Astrocyte (in vitro differentiated cells and primary cell): ENCODE results near the gene ABCB8. TPM values are rescaled to one million over a fixed set of nuclear protein-coding genes. Genes with fewer than 3 reads are reported as not detected.
"Not testable (repeated sequence)": the region's sequence is repeated elsewhere in the genome, so short reads cannot be mapped to it uniquely, and the experiment has no call there.

Experiments
- DNase-seq: peaks from one replicate; pipeline ENCODE4 v3.0.0-alpha.2; 2010; ENCODE audit warnings: low read depth
- FAIRE-seq: peaks from 2 replicates; lab custom pipeline; 2011; peaks lifted over from hg19 to GRCh38; lab: Jason Lieb, UNC
- H2AFZ ChIP-seq: 2 replicates; pipeline ENCODE4 v1.6.0; 2012; ENCODE audit warnings: low read depth, low read length, inconsistent platforms
- H3K27ac ChIP-seq: 2 replicates; pipeline ENCODE4 v1.5.1; 2011; ENCODE audit warnings: low read depth, low read length, inconsistent platforms
- H3K27me3 ChIP-seq: 2 replicates; pipeline ENCODE4 v1.6.0; 2011; ENCODE audit warnings: low read length, inconsistent platforms; ENCODE audit not compliant: insufficient read depth
- H3K36me3 ChIP-seq: 2 replicates; pipeline ENCODE4 v1.5.1; 2011; ENCODE audit warnings: low read length, inconsistent platforms; ENCODE audit not compliant: insufficient read depth
- H3K4me1 ChIP-seq: 2 replicates; pipeline ENCODE4 v1.5.1; 2011; ENCODE audit warnings: low read length, inconsistent platforms; ENCODE audit not compliant: insufficient read depth
- H3K4me2 ChIP-seq: 2 replicates; pipeline ENCODE4 v1.6.0; 2012; ENCODE audit warnings: low read length, inconsistent platforms
- H3K4me3 ChIP-seq: 2 replicates; pipeline ENCODE4 v1.5.1; 2011; ENCODE audit warnings: low read depth, mild to moderate bottlenecking, low read length, inconsistent platforms; ENCODE audit not compliant: insufficient read depth
- H3K79me2 ChIP-seq: 2 replicates; pipeline ENCODE4 v1.6.0; 2012; ENCODE audit warnings: mild to moderate bottlenecking, low read length, inconsistent platforms; ENCODE audit not compliant: insufficient read depth
- H3K9ac ChIP-seq: 2 replicates; pipeline ENCODE4 v1.6.0; 2012; ENCODE audit warnings: mild to moderate bottlenecking, low read length, inconsistent platforms
- H3K9me3 ChIP-seq: 2 replicates; pipeline ENCODE4 v1.5.1; 2012; ENCODE audit warnings: low read depth, mild to moderate bottlenecking, low read length, inconsistent platforms; ENCODE audit not compliant: insufficient read depth
- H4K20me1 ChIP-seq: 2 replicates; pipeline ENCODE4 v1.6.0; 2012; ENCODE audit warnings: low read length, inconsistent platforms; ENCODE audit not compliant: insufficient read depth
- H3K27ac Mint-ChIP-seq: one replicate; pipeline ENCODE4 v1.8.0; 2021; ENCODE audit warnings: mild to moderate bottlenecking, mixed read lengths; ENCODE audit not compliant: unreplicated experiment
- H3K27me3 Mint-ChIP-seq: one replicate; pipeline ENCODE4 v1.8.0; 2021; ENCODE audit warnings: low read depth, mixed read lengths; ENCODE audit not compliant: unreplicated experiment
- H3K36me3 Mint-ChIP-seq: one replicate; pipeline ENCODE4 v1.8.0; 2021; ENCODE audit warnings: low read depth, mixed read lengths; ENCODE audit not compliant: unreplicated experiment
- H3K4me1 Mint-ChIP-seq: one replicate; pipeline ENCODE4 v1.8.0; 2021; ENCODE audit warnings: low read depth, mixed read lengths; ENCODE audit not compliant: unreplicated experiment
- H3K4me3 Mint-ChIP-seq: one replicate; pipeline ENCODE4 v1.8.0; 2021; ENCODE audit warnings: mild to moderate bottlenecking, moderate library complexity, mixed read lengths; ENCODE audit not compliant: unreplicated experiment
- H3K9me3 Mint-ChIP-seq: one replicate; pipeline ENCODE4 v1.8.0; 2021; ENCODE audit warnings: mild to moderate bottlenecking, mixed read lengths; ENCODE audit not compliant: unreplicated experiment
- EZH2 ChIP-seq: IDR thresholded peaks from 2 replicates; pipeline ENCODE4 v1.6.1; 2012; ENCODE audit warnings: mild to moderate bottlenecking, low read length, inconsistent platforms; ENCODE audit not compliant: insufficient read depth
- total RNA-seq: library from RNA; stranded (reverse); gene quantifications from 2 replicates; pipeline ENCODE4 v1.2.1, GENCODE V29; 2021
- TF ChIP-seq, protein P1 (sequence below): IDR thresholded peaks from 2 replicates; pipeline ENCODE4 v1.5.1; 2011; ENCODE audit warnings: low read depth, mild to moderate bottlenecking, inconsistent platforms, low read length, moderate library complexity; ENCODE audit not compliant: insufficient read depth

Gene ABCB8
- total RNA-seq, 1 donor from 2014 or later: 53.3 TPM

- FAIRE-seq, H3K9ac ChIP-seq, DNase-seq, H3K9me3 Mint-ChIP-seq, H3K4me1 ChIP-seq, H3K9me3 ChIP-seq, H3K36me3 ChIP-seq, H3K27me3 Mint-ChIP-seq, H3K36me3 Mint-ChIP-seq, H3K27ac ChIP-seq, H3K4me3 ChIP-seq, H4K20me1 ChIP-seq, H3K27me3 ChIP-seq: not testable (repeated sequence)
- Histone ChIP-seq H2AFZ (peak overlapping the region; percentile 46), H3K4me2 (peak overlapping the region; percentile 90), H3K79me2 (peaks cover 17% of the 10 kb centered on the region)
- H3K4me3 Mint-ChIP-seq: peak overlapping the region; percentile 94
- H3K27ac Mint-ChIP-seq: peak overlapping the region; percentile 95
- H3K4me1 Mint-ChIP-seq: peaks cover 20% of the 10 kb centered on the region
These were observed 1.2 kb upstream of the ABCB8 start for GRCh38 chr7:151026771-151027727.

DNA sequence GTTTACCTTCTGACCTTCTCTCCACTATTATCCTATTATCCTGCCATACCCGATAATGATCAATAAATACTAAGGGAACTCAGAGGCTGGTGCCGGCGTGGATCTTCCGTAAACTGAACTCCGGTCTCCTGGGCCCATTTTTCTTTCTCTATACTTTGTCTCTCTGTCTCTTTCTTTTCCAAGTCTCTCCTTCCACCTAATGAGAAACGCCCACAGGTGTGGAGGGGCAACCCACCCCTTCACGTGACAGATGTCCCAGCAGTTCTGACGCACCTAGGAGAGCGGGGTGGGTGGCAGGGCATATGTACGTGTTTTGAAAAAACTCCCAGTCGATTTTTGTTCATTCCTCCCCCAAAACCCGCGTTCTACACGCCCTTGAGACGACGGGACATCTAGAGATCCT lies 521 bp upstream of the ABCB8 start:
- peak overlapping the region; percentile 95 for H3K27ac Mint-ChIP-seq
- H3K9me3 ChIP-seq, H3K4me1 ChIP-seq, DNase-seq, H3K27me3 Mint-ChIP-seq, H4K20me1 ChIP-seq, FAIRE-seq, H3K27me3 ChIP-seq, H3K36me3 ChIP-seq, H3K9me3 Mint-ChIP-seq, H3K36me3 Mint-ChIP-seq: not testable (repeated sequence)
- H2AFZ ChIP-seq: peak overlapping the region; percentile 81
- peak overlapping the region; percentile 84 for H3K9ac ChIP-seq
- H3K4me1 Mint-ChIP-seq: peaks cover 20% of the 10 kb centered on the region
- peak overlapping the region; percentile 94 for H3K4me3 Mint-ChIP-seq
- H3K27ac ChIP-seq: peak overlapping the region; percentile 69
- H3K4me3 ChIP-seq: peak overlapping the region; percentile 76
- H3K4me2 ChIP-seq: peak overlapping the region; percentile 90
- H3K79me2 ChIP-seq: peaks cover 17% of the 10 kb centered on the region

DNA sequence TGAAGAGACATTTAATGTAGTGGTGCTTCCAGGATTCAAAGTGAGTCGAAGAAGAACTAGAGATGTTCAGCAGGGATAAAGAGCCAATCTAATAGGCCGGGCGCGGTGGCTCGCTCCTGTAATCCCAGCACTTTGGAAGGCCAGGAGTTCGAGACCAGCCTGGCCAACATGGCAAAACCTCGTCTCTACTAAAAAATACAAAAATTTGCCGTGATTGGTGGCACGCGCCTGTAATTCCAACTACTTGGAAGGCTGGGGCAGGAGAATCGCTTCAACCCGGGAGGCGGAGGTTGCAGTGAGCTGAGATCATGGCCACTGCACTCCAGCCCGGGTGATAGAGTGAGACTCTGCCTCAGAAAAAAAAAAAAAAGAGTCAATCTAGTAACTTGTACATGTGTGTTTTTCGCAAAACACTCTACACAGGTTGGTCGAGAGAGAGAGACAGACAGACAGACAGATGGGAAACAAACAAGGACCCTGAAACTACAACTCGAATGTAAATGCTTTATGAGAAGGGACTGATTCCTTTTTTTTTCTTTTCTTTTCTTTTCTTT lies 775 bp downstream of the ABCB8 start:
- H3K79me2 ChIP-seq: peaks cover 17% of the 10 kb centered on the region
- H3K9ac ChIP-seq: peak overlapping the region; percentile 84
- peak overlapping the region; percentile 90 for H3K4me2 ChIP-seq
- no peak for FAIRE-seq
- Mint-ChIP-seq H3K9me3 (no peaks in the 10 kb centered on the region), H3K4me3 (peak overlapping the region; percentile 94), H3K36me3 (peaks cover 4% of the 10 kb centered on the region), H3K27me3 (no peaks in the 10 kb centered on the region), H3K27ac (peak overlapping the region; percentile 95), H3K4me1 (peaks cover 20% of the 10 kb centered on the region)
- no peaks in the 10 kb centered on the region for H4K20me1 ChIP-seq
- H2AFZ ChIP-seq: peak overlapping the region; percentile 91
- peaks cover 2% of the 10 kb centered on the region for H3K27me3 ChIP-seq
- peak overlapping the region; percentile 76 for H3K4me3 ChIP-seq
- peak overlapping the region; percentile 74 for H3K27ac ChIP-seq
- H3K36me3 ChIP-seq: no peaks in the 10 kb centered on the region
- peaks cover 6% of the 10 kb centered on the region for H3K4me1 ChIP-seq
- no peak for DNase-seq
- no peaks in the 10 kb centered on the region for H3K9me3 ChIP-seq
- TF ChIP-seq, protein P1, sequence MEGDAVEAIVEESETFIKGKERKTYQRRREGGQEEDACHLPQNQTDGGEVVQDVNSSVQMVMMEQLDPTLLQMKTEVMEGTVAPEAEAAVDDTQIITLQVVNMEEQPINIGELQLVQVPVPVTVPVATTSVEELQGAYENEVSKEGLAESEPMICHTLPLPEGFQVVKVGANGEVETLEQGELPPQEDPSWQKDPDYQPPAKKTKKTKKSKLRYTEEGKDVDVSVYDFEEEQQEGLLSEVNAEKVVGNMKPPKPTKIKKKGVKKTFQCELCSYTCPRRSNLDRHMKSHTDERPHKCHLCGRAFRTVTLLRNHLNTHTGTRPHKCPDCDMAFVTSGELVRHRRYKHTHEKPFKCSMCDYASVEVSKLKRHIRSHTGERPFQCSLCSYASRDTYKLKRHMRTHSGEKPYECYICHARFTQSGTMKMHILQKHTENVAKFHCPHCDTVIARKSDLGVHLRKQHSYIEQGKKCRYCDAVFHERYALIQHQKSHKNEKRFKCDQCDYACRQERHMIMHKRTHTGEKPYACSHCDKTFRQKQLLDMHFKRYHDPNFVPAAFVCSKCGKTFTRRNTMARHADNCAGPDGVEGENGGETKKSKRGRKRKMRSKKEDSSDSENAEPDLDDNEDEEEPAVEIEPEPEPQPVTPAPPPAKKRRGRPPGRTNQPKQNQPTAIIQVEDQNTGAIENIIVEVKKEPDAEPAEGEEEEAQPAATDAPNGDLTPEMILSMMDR: no peak
- no peak for TF ChIP-seq EZH2
